Vagina (tissue), 2 donors: ENCODE results near the gene CRYAA.
"Not testable (repeated sequence)": the region's sequence is repeated elsewhere in the genome, so short reads cannot be mapped to it uniquely, and the experiment has no call there.

Experiments
- CTCF ChIP-seq, 3 experiments: fragments of 450-650 bp in 2 of 3; fragments of 200-600 bp in 1 of 3; sonication (generic) in 1 of 3; IDR thresholded peaks; one replicate each; pipeline ENCODE4 v1.5.1; 2017 to 2019; ENCODE audit warnings: antibody characterized with exemption in 3 of 3, mild to moderate bottlenecking in 2 of 3, moderate library complexity in 2 of 3
- POLR2A ChIP-seq, 2 donors: fragments of 450-650 bp; IDR thresholded peaks; one replicate each; pipeline ENCODE4 v1.6.1; 2017; ENCODE audit warnings: antibody characterized with exemption in 2 of 2, mild to moderate bottlenecking in 2 of 2, moderate library complexity in 2 of 2
- POLR2AphosphoS5 ChIP-seq, 2 donors: sonication (generic); formaldehyde crosslinking; IDR thresholded peaks; one replicate each; pipeline ENCODE4 v1.9.0; 2017; ENCODE audit warnings: antibody characterized with exemption in 2 of 2, mild to moderate bottlenecking in 2 of 2, low read depth in 1 of 2; ENCODE audit not compliant: insufficient read depth in 1 of 2

- not testable (repeated sequence) for TF ChIP-seq CTCF (IDR thresholded peaks at IDR 0.05); POLR2A (IDR thresholded peaks at IDR 0.05); POLR2AphosphoS5 (IDR thresholded peaks at IDR 0.05; ENCODE audit: insufficient read depth in 1 of 2, low read depth in 1 of 2)
Measured at GRCh38 chr21:43161826-43162707, 6.7 kb upstream of the CRYAA start.
